Astrocyte (in vitro differentiated cells and primary cell): ENCODE measurements around the gene GRIN2D. TPM values are rescaled to one million over a fixed set of nuclear protein-coding genes. Genes with fewer than 3 reads are reported as not detected.

Experiments used
- DNase-seq: peaks from one replicate; pipeline ENCODE4 v3.0.0-alpha.2; 2010; ENCODE audit warnings: low read depth
- FAIRE-seq: peaks from 2 replicates; lab custom pipeline; 2011; peaks lifted over from hg19 to GRCh38; lab: Jason Lieb, UNC
- H2AFZ ChIP-seq: 2 replicates; pipeline ENCODE4 v1.6.0; 2012; ENCODE audit warnings: low read depth, low read length, inconsistent platforms
- H3K27ac ChIP-seq: 2 replicates; pipeline ENCODE4 v1.5.1; 2011; ENCODE audit warnings: low read depth, low read length, inconsistent platforms
- H3K27me3 ChIP-seq: 2 replicates; pipeline ENCODE4 v1.6.0; 2011; ENCODE audit warnings: low read length, inconsistent platforms; ENCODE audit not compliant: insufficient read depth
- H3K36me3 ChIP-seq: 2 replicates; pipeline ENCODE4 v1.5.1; 2011; ENCODE audit warnings: low read length, inconsistent platforms; ENCODE audit not compliant: insufficient read depth
- H3K4me1 ChIP-seq: 2 replicates; pipeline ENCODE4 v1.5.1; 2011; ENCODE audit warnings: low read length, inconsistent platforms; ENCODE audit not compliant: insufficient read depth
- H3K4me2 ChIP-seq: 2 replicates; pipeline ENCODE4 v1.6.0; 2012; ENCODE audit warnings: low read length, inconsistent platforms
- H3K4me3 ChIP-seq: 2 replicates; pipeline ENCODE4 v1.5.1; 2011; ENCODE audit warnings: low read depth, mild to moderate bottlenecking, low read length, inconsistent platforms; ENCODE audit not compliant: insufficient read depth
- H3K79me2 ChIP-seq: 2 replicates; pipeline ENCODE4 v1.6.0; 2012; ENCODE audit warnings: mild to moderate bottlenecking, low read length, inconsistent platforms; ENCODE audit not compliant: insufficient read depth
- H3K9ac ChIP-seq: 2 replicates; pipeline ENCODE4 v1.6.0; 2012; ENCODE audit warnings: mild to moderate bottlenecking, low read length, inconsistent platforms
- H3K9me3 ChIP-seq: 2 replicates; pipeline ENCODE4 v1.5.1; 2012; ENCODE audit warnings: low read depth, mild to moderate bottlenecking, low read length, inconsistent platforms; ENCODE audit not compliant: insufficient read depth
- H4K20me1 ChIP-seq: 2 replicates; pipeline ENCODE4 v1.6.0; 2012; ENCODE audit warnings: low read length, inconsistent platforms; ENCODE audit not compliant: insufficient read depth
- H3K27ac Mint-ChIP-seq: one replicate; pipeline ENCODE4 v1.8.0; 2021; ENCODE audit warnings: mild to moderate bottlenecking, mixed read lengths; ENCODE audit not compliant: unreplicated experiment
- H3K27me3 Mint-ChIP-seq: one replicate; pipeline ENCODE4 v1.8.0; 2021; ENCODE audit warnings: low read depth, mixed read lengths; ENCODE audit not compliant: unreplicated experiment
- H3K36me3 Mint-ChIP-seq: one replicate; pipeline ENCODE4 v1.8.0; 2021; ENCODE audit warnings: low read depth, mixed read lengths; ENCODE audit not compliant: unreplicated experiment
- H3K4me1 Mint-ChIP-seq: one replicate; pipeline ENCODE4 v1.8.0; 2021; ENCODE audit warnings: low read depth, mixed read lengths; ENCODE audit not compliant: unreplicated experiment
- H3K4me3 Mint-ChIP-seq: one replicate; pipeline ENCODE4 v1.8.0; 2021; ENCODE audit warnings: mild to moderate bottlenecking, moderate library complexity, mixed read lengths; ENCODE audit not compliant: unreplicated experiment
- H3K9me3 Mint-ChIP-seq: one replicate; pipeline ENCODE4 v1.8.0; 2021; ENCODE audit warnings: mild to moderate bottlenecking, mixed read lengths; ENCODE audit not compliant: unreplicated experiment
- CTCF ChIP-seq: IDR thresholded peaks from 2 replicates; pipeline ENCODE4 v1.5.1; 2011; ENCODE audit warnings: low read depth, mild to moderate bottlenecking, inconsistent platforms, low read length, moderate library complexity; ENCODE audit not compliant: insufficient read depth
- EZH2 ChIP-seq: IDR thresholded peaks from 2 replicates; pipeline ENCODE4 v1.6.1; 2012; ENCODE audit warnings: mild to moderate bottlenecking, low read length, inconsistent platforms; ENCODE audit not compliant: insufficient read depth
- total RNA-seq: library from RNA; stranded (reverse); gene quantifications from 2 replicates; pipeline ENCODE4 v1.2.1, GENCODE V29; 2021

GRIN2D gene
- total RNA-seq, 1 donor from 2014 or later = 6.2 TPM

GRCh38 chr19:48405010-48405659, 11.7 kb downstream of the GRIN2D start:
- no peak for FAIRE-seq
- H3K79me2 ChIP-seq = no peaks in the 10 kb centered on the region

GRCh38 chr19:48405850-48406249, 12.4 kb downstream of the GRIN2D start:
- H3K4me1 ChIP-seq = no peaks in the 10 kb centered on the region
- no peaks in the 10 kb centered on the region for H4K20me1 ChIP-seq
- no peak overlapping the region for H3K4me3 ChIP-seq
- H3K27ac ChIP-seq = no peak overlapping the region
- H3K79me2 ChIP-seq = no peaks in the 10 kb centered on the region
- TF ChIP-seq CTCF (no peak), EZH2 (no peak)
- H3K27me3 Mint-ChIP-seq = no peaks in the 10 kb centered on the region
- H3K4me1 Mint-ChIP-seq = peaks cover 2% of the 10 kb centered on the region
- H3K27me3 ChIP-seq = no peaks in the 10 kb centered on the region
- DNase-seq (no peak), FAIRE-seq (no peak)
- no peaks in the 10 kb centered on the region for H3K36me3 ChIP-seq
- H3K27ac Mint-ChIP-seq = no peak overlapping the region
- H3K4me2 ChIP-seq = no peak overlapping the region
- no peak overlapping the region for H2AFZ ChIP-seq
- no peak overlapping the region for H3K4me3 Mint-ChIP-seq
- peaks cover 6% of the 10 kb centered on the region for H3K9me3 Mint-ChIP-seq
- peaks cover 6% of the 10 kb centered on the region for H3K9me3 ChIP-seq
- H3K9ac ChIP-seq = no peak overlapping the region
- H3K36me3 Mint-ChIP-seq = peaks cover 17% of the 10 kb centered on the region

More at GRCh38 chr19:48405010-48405659, 11.7 kb downstream of the GRIN2D start:
- H3K9me3 ChIP-seq = peaks cover 6% of the 10 kb centered on the region
- H3K27me3 Mint-ChIP-seq = no peaks in the 10 kb centered on the region
- H3K9ac ChIP-seq = no peak overlapping the region
- H2AFZ ChIP-seq = no peak overlapping the region
- no peaks in the 10 kb centered on the region for H3K4me1 ChIP-seq
- no peak overlapping the region for H3K4me2 ChIP-seq
- no peak for TF ChIP-seq CTCF
- TF ChIP-seq EZH2 = no peak
- no peak overlapping the region for H3K27ac Mint-ChIP-seq
- no peak overlapping the region for H3K4me3 Mint-ChIP-seq
- no peaks in the 10 kb centered on the region for H4K20me1 ChIP-seq
- peaks cover 17% of the 10 kb centered on the region for H3K36me3 Mint-ChIP-seq
- H3K27ac ChIP-seq = no peak overlapping the region
- peaks cover 2% of the 10 kb centered on the region for H3K4me1 Mint-ChIP-seq
- no peaks in the 10 kb centered on the region for H3K27me3 ChIP-seq
- H3K36me3 ChIP-seq = no peaks in the 10 kb centered on the region
- no peak for DNase-seq
- peaks cover 4% of the 10 kb centered on the region for H3K9me3 Mint-ChIP-seq
- H3K4me3 ChIP-seq = no peak overlapping the region

GRCh38 chr19:48413879-48414587, 20.6 kb downstream of the GRIN2D start:
- peak overlapping the region; percentile 37 for H3K4me3 ChIP-seq
- Mint-ChIP-seq H3K27me3 (no peaks in the 10 kb centered on the region), H3K27ac (peak overlapping the region; percentile 78), H3K4me1 (peaks cover 14% of the 10 kb centered on the region), H3K9me3 (peaks cover 4% of the 10 kb centered on the region), H3K4me3 (peak overlapping the region; percentile 8), H3K36me3 (peaks cover 17% of the 10 kb centered on the region)
- H2AFZ ChIP-seq = peak overlapping the region; percentile 60
- no peaks in the 10 kb centered on the region for H3K36me3 ChIP-seq
- H3K27me3 ChIP-seq = no peaks in the 10 kb centered on the region
- no peak overlapping the region for H3K27ac ChIP-seq
- H3K4me2 ChIP-seq = peak overlapping the region; percentile 83
- H4K20me1 ChIP-seq = no peaks in the 10 kb centered on the region
- H3K9me3 ChIP-seq = no peaks in the 10 kb centered on the region
- H3K9ac ChIP-seq = no peak overlapping the region
- FAIRE-seq (no peak), DNase-seq (no peak)
- H3K4me1 ChIP-seq = peaks cover 18% of the 10 kb centered on the region
- TF ChIP-seq CTCF (no peak), EZH2 (no peak)
- no peaks in the 10 kb centered on the region for H3K79me2 ChIP-seq
